ENCODE data around the gene KDM4E.
"Not testable (repeated sequence)": the region's sequence is repeated elsewhere in the genome, so short reads cannot be mapped to it uniquely, and the experiment has no call there.

The KDM4E gene

DNA sequence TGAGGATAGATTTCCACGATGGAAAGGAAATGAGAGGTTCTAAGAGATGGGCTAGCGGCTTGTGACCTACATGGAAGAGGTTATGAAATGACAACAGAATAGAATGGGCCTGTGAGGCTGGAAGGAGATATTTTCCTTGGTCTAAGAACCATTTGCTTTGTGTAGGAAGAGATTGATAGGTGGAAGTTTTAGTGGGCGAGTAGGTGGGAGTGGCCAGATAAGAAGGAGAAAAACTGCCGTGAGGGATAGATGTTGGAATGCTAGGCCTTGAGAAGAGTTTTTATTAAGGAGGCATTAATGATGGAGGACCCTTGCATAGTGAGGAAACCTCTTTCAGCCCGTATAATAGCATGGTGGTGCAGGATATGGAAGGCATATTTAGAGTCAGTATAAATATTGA, 3.6 kb upstream of the KDM4E start:
- H3K9me3 ChIP-seq (ENCODE audit: control insufficient read depth, low read depth, low read length); H3K9ac ChIP-seq (ENCODE audit: low read length); H3K27ac ChIP-seq (ENCODE audit: low read length); H3K4me1 ChIP-seq (ENCODE audit: control insufficient read depth, low read depth, low read length); H3K36me3 ChIP-seq (ENCODE audit: control insufficient read depth, low read depth, low read length); H3K27me3 ChIP-seq (ENCODE audit: control insufficient read depth, insufficient read depth, low read length); H3K4me3 ChIP-seq (ENCODE audit: low read length): not testable (repeated sequence)

DNA sequence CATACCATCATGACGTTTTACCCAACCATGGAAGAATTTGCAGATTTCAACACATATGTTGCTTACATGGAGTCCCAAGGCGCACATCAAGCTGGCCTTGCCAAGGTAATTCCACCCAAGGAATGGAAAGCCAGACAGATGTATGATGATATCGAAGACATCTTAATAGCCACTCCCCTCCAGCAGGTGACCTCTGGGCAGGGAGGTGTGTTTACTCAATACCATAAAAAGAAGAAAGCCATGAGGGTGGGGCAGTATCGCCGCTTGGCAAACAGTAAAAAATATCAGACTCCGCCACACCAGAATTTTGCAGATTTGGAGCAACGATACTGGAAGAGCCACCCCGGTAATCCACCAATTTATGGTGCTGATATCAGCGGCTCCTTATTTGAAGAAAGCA, 536 bp downstream of the KDM4E start:
- not testable (repeated sequence) for H3K27me3 ChIP-seq (ENCODE audit: control insufficient read depth, insufficient read depth, low read length); H3K9me3 ChIP-seq (ENCODE audit: control insufficient read depth, low read depth, low read length); H3K9ac ChIP-seq (ENCODE audit: low read length); H3K27ac ChIP-seq (ENCODE audit: low read length); H3K4me3 ChIP-seq (ENCODE audit: low read length); H3K4me1 ChIP-seq (ENCODE audit: control insufficient read depth, low read depth, low read length); H3K36me3 ChIP-seq (ENCODE audit: control insufficient read depth, low read depth, low read length)

DNA sequence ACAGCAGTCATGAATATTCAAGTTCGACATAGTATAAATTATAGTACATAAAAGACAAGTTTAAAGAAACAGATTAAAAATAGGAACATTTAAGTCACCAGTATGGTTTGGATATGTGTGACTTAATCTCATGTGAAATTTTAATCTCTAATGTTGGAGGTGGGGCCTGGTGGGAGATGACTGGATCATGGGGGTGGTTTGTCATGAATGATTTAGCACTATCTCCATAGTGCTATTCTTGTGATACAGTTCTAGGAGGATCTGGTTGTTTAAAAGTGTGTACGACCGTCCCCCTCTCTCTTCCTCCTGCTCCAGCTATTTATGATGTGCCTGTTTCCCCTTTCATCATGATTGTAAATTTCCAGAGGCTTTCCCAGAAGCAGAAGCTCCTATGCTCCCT, 3.3 kb downstream of the KDM4E start:
- H3K36me3 ChIP-seq (ENCODE audit: control insufficient read depth, low read depth, low read length) = no peaks in the 10 kb centered on the region
- no peaks in the 10 kb centered on the region for H3K27me3 ChIP-seq (ENCODE audit: control insufficient read depth, insufficient read depth, low read length)
- H3K9me3 ChIP-seq (ENCODE audit: control insufficient read depth, low read depth, low read length) = no peaks in the 10 kb centered on the region
- no peak overlapping the region for H3K9ac ChIP-seq (ENCODE audit: low read length)
- no peak overlapping the region for H3K27ac ChIP-seq (ENCODE audit: low read length)
- no peak overlapping the region for H3K4me3 ChIP-seq (ENCODE audit: low read length)
- H3K4me1 ChIP-seq (ENCODE audit: control insufficient read depth, low read depth, low read length) = no peaks in the 10 kb centered on the region

DNA sequence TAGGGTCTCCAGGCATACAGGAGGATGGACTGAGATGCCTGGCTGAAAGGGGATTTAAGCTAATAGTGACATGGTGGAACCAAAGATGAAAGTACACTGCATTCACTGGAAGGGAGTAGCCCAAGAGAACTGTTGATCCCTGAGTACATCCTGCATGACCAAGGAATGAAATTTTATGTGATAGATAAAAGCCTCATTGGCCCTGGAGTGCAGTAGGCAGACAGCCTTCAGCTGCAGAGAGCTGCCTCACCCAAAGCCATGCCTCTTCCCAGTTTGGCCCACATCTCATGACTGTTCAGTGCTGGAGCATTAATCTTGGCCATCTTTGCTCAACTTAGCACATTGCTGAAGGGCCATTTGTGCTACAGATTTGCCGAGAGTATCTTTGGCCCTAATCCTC, 8.0 kb downstream of the KDM4E start:
- H3K36me3 ChIP-seq (ENCODE audit: control insufficient read depth, low read depth, low read length) = no peaks in the 10 kb centered on the region
- H3K4me1 ChIP-seq (ENCODE audit: control insufficient read depth, low read depth, low read length) = no peaks in the 10 kb centered on the region
- no peaks in the 10 kb centered on the region for H3K9me3 ChIP-seq (ENCODE audit: control insufficient read depth, low read depth, low read length)
- no peak overlapping the region for H3K9ac ChIP-seq (ENCODE audit: low read length)
- no peak overlapping the region for H3K4me3 ChIP-seq (ENCODE audit: low read length)
- no peak overlapping the region for H3K27ac ChIP-seq (ENCODE audit: low read length)
- H3K27me3 ChIP-seq (ENCODE audit: control insufficient read depth, insufficient read depth, low read length) = no peaks in the 10 kb centered on the region

DNA sequence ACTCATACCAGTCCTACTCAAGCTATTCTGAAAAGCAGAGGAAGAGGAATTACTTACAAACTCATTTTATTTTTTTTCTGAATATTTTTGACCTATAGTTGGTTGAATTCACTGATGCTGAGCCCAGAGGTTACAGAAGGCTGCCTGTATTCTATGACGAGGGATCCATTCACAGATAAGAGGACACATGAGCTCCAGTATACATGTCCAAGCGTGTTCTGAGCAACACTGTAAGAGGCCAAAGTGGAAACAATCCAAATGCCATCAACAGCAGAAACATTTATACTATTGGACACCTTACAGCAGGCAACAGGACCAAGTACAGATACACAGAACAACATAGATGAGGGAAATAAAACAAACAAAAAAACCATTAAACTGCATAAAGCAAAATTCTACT, 10.3 kb downstream of the KDM4E start:
- H3K36me3 ChIP-seq (ENCODE audit: control insufficient read depth, low read depth, low read length) = no peaks in the 10 kb centered on the region
- no peak overlapping the region for H3K4me3 ChIP-seq (ENCODE audit: low read length)
- no peak overlapping the region for H3K27ac ChIP-seq (ENCODE audit: low read length)
- H3K9ac ChIP-seq (ENCODE audit: low read length) = no peak overlapping the region
- no peaks in the 10 kb centered on the region for H3K9me3 ChIP-seq (ENCODE audit: control insufficient read depth, low read depth, low read length)
- H3K27me3 ChIP-seq (ENCODE audit: control insufficient read depth, insufficient read depth, low read length) = no peaks in the 10 kb centered on the region
- H3K4me1 ChIP-seq (ENCODE audit: control insufficient read depth, low read depth, low read length) = no peaks in the 10 kb centered on the region

DNA sequence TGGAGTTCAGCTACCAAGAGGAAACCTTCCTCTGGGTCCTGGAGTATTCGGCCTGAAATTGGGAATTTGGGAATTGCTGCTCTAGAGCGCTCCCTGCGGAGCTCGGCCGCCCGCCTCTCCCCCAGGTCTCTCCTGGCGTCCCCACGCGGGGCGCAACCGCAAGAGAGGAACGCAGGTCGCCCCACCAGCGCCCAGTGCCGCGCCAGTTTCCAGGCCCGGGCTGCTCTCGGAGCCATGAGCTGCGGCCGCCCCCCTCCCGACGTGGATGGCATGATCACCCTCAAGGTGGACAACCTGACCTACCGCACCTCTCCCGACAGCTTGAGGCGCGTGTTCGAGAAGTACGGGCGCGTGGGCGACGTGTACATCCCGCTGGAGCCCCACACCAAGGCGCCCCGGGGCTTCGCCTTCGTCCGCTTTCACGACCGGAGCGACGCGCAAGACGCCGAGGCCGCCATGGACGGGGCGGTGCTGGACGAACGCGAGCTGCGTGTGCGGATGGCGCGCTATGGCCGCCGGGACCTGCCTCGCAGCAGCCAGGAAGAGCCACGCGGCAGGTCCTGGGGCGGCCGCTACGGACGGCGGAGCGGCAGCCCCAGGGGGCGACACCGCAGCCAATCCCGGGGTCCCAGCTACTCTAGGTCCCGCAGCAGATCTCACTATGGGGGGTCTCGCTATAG, 12.4 kb downstream of the KDM4E start:
- H3K4me3 ChIP-seq (ENCODE audit: low read length); H3K4me1 ChIP-seq (ENCODE audit: control insufficient read depth, low read depth, low read length); H3K27me3 ChIP-seq (ENCODE audit: control insufficient read depth, insufficient read depth, low read length): not testable (repeated sequence)

DNA sequence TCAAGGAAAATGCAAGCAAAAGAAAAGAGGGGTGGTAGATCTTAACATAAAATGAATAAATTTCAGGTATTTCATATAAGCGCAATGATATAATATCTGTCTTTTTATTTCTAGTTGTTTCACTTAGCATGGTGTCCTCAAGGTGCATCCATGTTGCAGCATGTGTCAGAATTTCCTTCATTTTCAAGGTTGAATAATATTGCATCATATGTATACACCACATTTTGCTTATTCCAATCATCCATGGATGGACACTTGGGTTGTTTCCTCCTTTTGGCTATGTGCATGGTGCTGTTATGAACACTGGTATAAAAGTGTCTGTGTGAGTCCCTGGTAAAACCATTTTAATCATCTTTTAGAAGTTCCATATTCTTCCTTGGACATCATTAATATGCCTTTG, 17.2 kb downstream of the KDM4E start:
- Histone ChIP-seq H3K4me3 (ENCODE audit: low read length) (no peak overlapping the region), H3K36me3 (ENCODE audit: control insufficient read depth, low read depth, low read length) (no peaks in the 10 kb centered on the region), H3K9ac (ENCODE audit: low read length) (no peak overlapping the region), H3K9me3 (ENCODE audit: control insufficient read depth, low read depth, low read length) (no peaks in the 10 kb centered on the region), H3K4me1 (ENCODE audit: control insufficient read depth, low read depth, low read length) (no peaks in the 10 kb centered on the region), H3K27ac (ENCODE audit: low read length) (no peak overlapping the region), H3K27me3 (ENCODE audit: control insufficient read depth, insufficient read depth, low read length) (no peaks in the 10 kb centered on the region)

More for the DNA sequence above, 12.4 kb downstream of the KDM4E start:
- not testable (repeated sequence) for H3K27ac ChIP-seq (ENCODE audit: low read length); H3K9ac ChIP-seq (ENCODE audit: low read length); H3K36me3 ChIP-seq (ENCODE audit: control insufficient read depth, low read depth, low read length); H3K9me3 ChIP-seq (ENCODE audit: control insufficient read depth, low read depth, low read length)

DNA sequence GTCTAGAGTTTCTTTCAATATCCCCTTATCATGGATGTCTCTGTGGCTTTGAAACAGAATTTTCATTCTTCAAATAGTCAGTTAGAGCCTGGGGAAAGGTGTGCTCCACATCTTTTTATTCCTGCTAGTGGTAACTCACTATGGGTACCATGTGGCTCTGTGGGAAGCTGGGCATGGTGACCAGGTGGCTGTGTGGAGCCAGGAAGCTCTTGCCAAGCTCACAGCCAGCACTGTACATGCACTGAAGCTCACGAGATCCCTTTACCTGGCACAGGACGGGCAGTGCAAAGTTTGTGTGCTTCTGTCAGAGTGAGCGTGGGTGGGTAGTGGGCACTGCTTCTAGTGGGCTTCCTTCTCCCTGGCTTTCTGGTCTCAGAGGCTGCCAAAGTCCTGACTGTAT, 17.8 kb downstream of the KDM4E start:
- no peaks in the 10 kb centered on the region for H3K36me3 ChIP-seq (ENCODE audit: control insufficient read depth, low read depth, low read length)

DNA sequence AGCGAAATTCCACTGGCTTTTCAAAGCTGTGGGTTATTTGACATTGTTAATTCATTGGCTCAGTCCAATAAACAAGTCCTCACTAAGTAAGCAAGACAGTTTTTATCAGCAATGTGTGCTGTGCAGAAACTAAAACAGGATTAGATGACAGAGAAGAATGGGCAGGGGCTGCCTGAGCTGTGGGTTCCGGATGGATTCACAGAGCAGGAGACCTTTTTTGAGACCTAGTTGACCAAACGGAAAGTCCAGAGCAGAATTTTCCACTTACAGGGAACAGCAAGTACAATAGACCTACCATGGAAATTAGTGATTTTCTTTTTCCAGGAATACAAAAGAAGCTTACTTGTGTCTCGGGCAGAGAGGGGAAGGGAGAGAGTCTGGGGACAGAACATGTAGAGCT, 19.0 kb downstream of the KDM4E start:
- no peak overlapping the region for H3K4me3 ChIP-seq (ENCODE audit: low read length)
- no peaks in the 10 kb centered on the region for H3K36me3 ChIP-seq (ENCODE audit: control insufficient read depth, low read depth, low read length)
- no peak overlapping the region for H3K9ac ChIP-seq (ENCODE audit: low read length)
- H3K27ac ChIP-seq (ENCODE audit: low read length) = no peak overlapping the region
- no peaks in the 10 kb centered on the region for H3K4me1 ChIP-seq (ENCODE audit: control insufficient read depth, low read depth, low read length)
- no peaks in the 10 kb centered on the region for H3K27me3 ChIP-seq (ENCODE audit: control insufficient read depth, insufficient read depth, low read length)
- no peaks in the 10 kb centered on the region for H3K9me3 ChIP-seq (ENCODE audit: control insufficient read depth, low read depth, low read length)

More for the DNA sequence above, 17.8 kb downstream of the KDM4E start:
- no peaks in the 10 kb centered on the region for H3K27me3 ChIP-seq (ENCODE audit: control insufficient read depth, insufficient read depth, low read length)
- H3K9me3 ChIP-seq (ENCODE audit: control insufficient read depth, low read depth, low read length) = no peaks in the 10 kb centered on the region
- no peak overlapping the region for H3K27ac ChIP-seq (ENCODE audit: low read length)
- H3K4me3 ChIP-seq (ENCODE audit: low read length) = no peak overlapping the region
- H3K9ac ChIP-seq (ENCODE audit: low read length) = no peak overlapping the region
- H3K4me1 ChIP-seq (ENCODE audit: control insufficient read depth, low read depth, low read length) = no peaks in the 10 kb centered on the region

DNA sequence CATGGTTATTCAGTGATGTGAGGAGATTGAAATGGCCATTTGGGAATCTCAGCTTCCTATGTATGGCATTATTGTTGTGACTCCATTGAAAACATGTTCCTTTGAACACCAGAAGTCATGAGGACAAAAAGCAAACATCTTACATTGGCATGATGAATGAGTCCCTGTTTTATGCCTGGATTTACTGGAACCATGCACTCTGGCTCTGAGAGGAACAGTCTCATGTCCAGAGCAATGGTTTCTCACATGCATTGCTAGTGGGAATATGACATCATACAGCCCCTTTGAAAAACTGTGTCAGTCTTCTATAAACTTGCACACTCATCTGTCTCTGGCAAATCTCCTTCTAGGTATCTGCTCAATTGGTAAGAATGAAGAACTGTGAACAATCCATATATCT, 20.8 kb downstream of the KDM4E start:
- Histone ChIP-seq H3K9ac (ENCODE audit: low read length) (no peak overlapping the region), H3K4me3 (ENCODE audit: low read length) (no peak overlapping the region), H3K36me3 (ENCODE audit: control insufficient read depth, low read depth, low read length) (no peaks in the 10 kb centered on the region)

DNA sequence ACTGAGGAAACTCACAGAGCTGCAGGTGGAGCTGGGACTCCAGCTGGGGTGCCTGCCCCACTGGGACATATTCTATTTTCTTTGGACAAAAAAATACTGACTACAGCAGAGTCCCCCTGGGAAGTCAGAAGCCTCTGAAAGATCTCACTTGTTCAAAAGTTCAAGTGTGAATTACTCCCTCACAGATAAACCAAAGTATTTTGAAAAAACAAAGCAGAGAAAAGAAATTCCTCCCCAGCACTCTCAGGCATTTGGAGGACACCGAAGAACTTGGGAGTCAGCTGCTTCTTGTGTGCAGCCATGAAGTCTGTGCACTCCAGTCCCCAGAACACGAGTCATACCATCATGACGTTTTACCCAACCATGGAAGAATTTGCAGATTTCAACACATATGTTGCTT, 24.1 kb downstream of the KDM4E start, which contains the start of gene KDM4F:
Gene KDM4F (plus strand): TSS at position 301 of the 400 bp plus-strand sequence.
- not testable (repeated sequence) for H3K9me3 ChIP-seq (ENCODE audit: control insufficient read depth, low read depth, low read length); H3K27me3 ChIP-seq (ENCODE audit: control insufficient read depth, insufficient read depth, low read length); H3K4me3 ChIP-seq (ENCODE audit: low read length); H3K27ac ChIP-seq (ENCODE audit: low read length); H3K4me1 ChIP-seq (ENCODE audit: control insufficient read depth, low read depth, low read length); H3K36me3 ChIP-seq (ENCODE audit: control insufficient read depth, low read depth, low read length); H3K9ac ChIP-seq (ENCODE audit: low read length)

More for the DNA sequence above, 20.8 kb downstream of the KDM4E start:
- H3K4me1 ChIP-seq (ENCODE audit: control insufficient read depth, low read depth, low read length) = no peaks in the 10 kb centered on the region
- H3K27me3 ChIP-seq (ENCODE audit: control insufficient read depth, insufficient read depth, low read length) = no peaks in the 10 kb centered on the region
- H3K27ac ChIP-seq (ENCODE audit: low read length) = no peak overlapping the region
- H3K9me3 ChIP-seq (ENCODE audit: control insufficient read depth, low read depth, low read length) = no peaks in the 10 kb centered on the region

DNA sequence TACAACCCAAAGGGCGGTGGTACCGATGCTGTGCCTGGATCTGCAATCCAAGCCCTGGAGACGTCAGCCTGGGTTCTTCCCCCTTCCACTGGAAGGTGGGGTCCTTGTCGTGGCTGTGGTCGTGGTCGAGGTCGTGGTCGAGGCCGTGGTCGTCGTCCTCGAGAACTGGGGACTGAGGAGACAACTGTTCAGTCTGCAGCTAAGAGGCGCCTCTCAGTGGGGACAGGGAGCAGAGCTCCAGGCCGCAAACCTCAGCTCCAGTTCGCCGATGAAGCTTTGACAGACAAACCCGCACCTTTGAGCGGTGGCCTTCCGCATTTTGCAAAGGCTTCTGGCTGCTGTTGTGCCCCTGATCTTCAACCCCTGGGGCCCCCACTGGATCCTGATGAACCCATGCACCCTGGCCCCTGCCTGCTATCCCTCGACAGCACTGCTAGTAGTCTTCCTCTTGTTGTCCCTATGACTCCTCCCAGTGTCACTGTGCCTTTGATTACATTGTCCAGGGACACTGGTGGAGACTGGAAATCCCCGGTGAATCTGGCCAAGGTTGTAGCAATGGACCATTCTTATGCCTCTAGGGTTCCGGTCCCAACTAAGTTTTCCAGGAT, 25.6 kb downstream of the KDM4E start:
- Histone ChIP-seq H3K4me3 (ENCODE audit: low read length) (no peak overlapping the region), H3K36me3 (ENCODE audit: control insufficient read depth, low read depth, low read length) (no peaks in the 10 kb centered on the region), H3K27me3 (ENCODE audit: control insufficient read depth, insufficient read depth, low read length) (no peaks in the 10 kb centered on the region), H3K4me1 (ENCODE audit: control insufficient read depth, low read depth, low read length) (no peaks in the 10 kb centered on the region), H3K9ac (ENCODE audit: low read length) (no peak overlapping the region), H3K27ac (ENCODE audit: low read length) (no peak overlapping the region), H3K9me3 (ENCODE audit: control insufficient read depth, low read depth, low read length) (no peaks in the 10 kb centered on the region)
